Heart left ventricle (tissue), 16 donors: ENCODE measurements around the gene ADAMTS1. TPM values are rescaled to one million over a fixed set of nuclear protein-coding genes. Genes with fewer than 3 reads are reported as not detected.
A peak's percentile ranks its signal among the peaks of the same experiment; 100 is the strongest.

Experiments
- ATAC-seq, 4 donors: fragments of 200-7000 bp; cut with Tn5 transposase; one replicate each; pipeline ENCODE4 v1.9.1; 2020 to 2022; ENCODE audit warnings: moderate library complexity in 4 of 4, mild to moderate bottlenecking in 3 of 4, moderate number of reproducible peaks in 1 of 4
- DNase-seq, 5 donors: peaks; one replicate each; pipeline ENCODE4 v3.0.0-alpha.2; 2020
- H3K27ac ChIP-seq, 12 donors: fragments of 200-600 bp; sonication (generic) in 4 of 12; one replicate each; pipeline versions ENCODE4 v1.5.0 to v1.8.0; 2016 to 2022; ENCODE audit warnings: mild to moderate bottlenecking in 2 of 12
- H3K27me3 ChIP-seq, 9 donors: fragments of 200-600 bp; sonication (generic) in 2 of 9; one replicate each; pipeline versions ENCODE4 v1.5.1 to v1.8.0; 2016 to 2022; ENCODE audit warnings: mild to moderate bottlenecking in 3 of 9
- H3K36me3 ChIP-seq, 9 donors: fragments of 200-600 bp; sonication (generic) in 2 of 9; one replicate each; pipeline versions ENCODE4 v1.5.0 to v1.8.0; 2018 to 2022; ENCODE audit warnings: mild to moderate bottlenecking in 2 of 9
- H3K4me1 ChIP-seq, 12 donors: fragments of 200-600 bp; sonication (generic) in 4 of 12; one replicate each; pipeline versions ENCODE4 v1.5.0 to v1.8.0; 2016 to 2022; ENCODE audit warnings: mild to moderate bottlenecking in 3 of 12
- H3K4me3 ChIP-seq, 12 donors: fragments of 200-600 bp; sonication (generic) in 4 of 12; one replicate each; pipeline versions ENCODE4 v1.5.0 to v1.8.0; 2017 to 2022; ENCODE audit warnings: mild to moderate bottlenecking in 9 of 12, moderate library complexity in 4 of 12
- H3K9me3 ChIP-seq, 12 donors: fragments of 200-600 bp; sonication (generic) in 4 of 12; one replicate each; pipeline versions ENCODE4 v1.5.0 to v1.8.0; 2016 to 2022; ENCODE audit warnings: mild to moderate bottlenecking in 1 of 12
- CTCF ChIP-seq, 12 donors: fragments of 200-600 bp; sonication (generic) in 4 of 12; IDR thresholded peaks; one replicate each; pipeline versions ENCODE4 v1.5.0 to v1.8.0; 2018 to 2022; ENCODE audit warnings: antibody characterized with exemption in 12 of 12, mild to moderate bottlenecking in 5 of 12
- POLR2A ChIP-seq, 2 donors: fragments of 450-650 bp; IDR thresholded peaks; one replicate each; pipeline ENCODE4 v1.6.1; 2017; ENCODE audit warnings: antibody characterized with exemption in 2 of 2, mild to moderate bottlenecking in 2 of 2, moderate library complexity in 2 of 2
- WGBS, 4 donors: extraction: QIAGEN DNeasy Blood & Tissue Kit in 2 of 4; methylation state at CpG; one replicate each; pipeline versions ENCODE4 v1.1.5 to v1.1.7; 2013 to 2018; 5-methylcytosine and 5-hydroxymethylcytosine counted together
- intact Hi-C, 10 donors: fragments of 100-400 bp; cut with DNase I; formaldehyde crosslinking; loops; one replicate each; pipeline versions ENCODE4 v1.11.1 to v1.14.2; 2022
- polyA plus RNA-seq, 2 donors: library from polyadenylated mRNA; stranded (reverse); fragments of 200-250 nt; gene quantifications; one replicate each; pipeline ENCODE4 v1.2.3, GENCODE V29; 2013
- total RNA-seq, 9 donors: library from RNA; depleted of rRNA in 2 of 9; stranded (reverse); fragments of >200 nt in 2 of 9; fragmentation: NEBNext Ultra II Directional in 3 of 9; extraction: Animal tissue kit (Norgen Biotek cat#: 25700) in 3 of 9; gene quantifications; one replicate each; pipeline versions ENCODE4 v1.1.0 to v1.2.4, GENCODE V29; 2016 to 2023
- donor health status: ischemic (EF 13 %, LVEDD 7.1; RV severe dilation, severe dysfunction).
- donor health status: healthy with polysubstance abuse.
- donor health status: DM: no; HTN: yes; CAD: no.
- donor health status: DM: no; HTN: no; CAD: no.
- donor health status: ischemic (EF 25% LVEDD 6.9; RV normal size, moderate dysfunction).
- donor health status: ischemic (EF 25% LVEDD 5.7; RV mildly dilated, moderate dysfunction).
- donor health status: healthy.
- donor health status: DM: yes; HTN: yes; CAD: no.
- donor health status: ischemic (EF 35%, LVEDD 5.7; RV mildly dilated, moderate dysfunction).
- donor health status: nonischemic (EF 11% LVEDD 7.7; RV severe dilation, severe dysfunction).
- donor health status: DM: yes; HTN: yes; CAD: no.
- donor health status: PGD.
- donor health status: ischemic (EF 29% LVEDD 5.4; RV normal size, mild dysfunction).
- donor health status: nonischemic (EF 23%, LVEDD 6.1; RV moderate dilation, normal function).

Gene ADAMTS1
- total and polyA plus RNA-seq, 11 donors: 14.8 to 87.8 (median 60.7) TPM

GRCh38 chr21:26835714-26836265, 9.4 kb downstream of the ADAMTS1 start:
- Histone ChIP-seq H3K4me3 (no peak overlapping the region), H3K36me3 (peaks cover 6 to 53% (median 45%) of the 10 kb centered on the region in 9 donors), H3K27me3 (no peaks in the 10 kb centered on the region), H3K27ac (no peak overlapping the region), H3K4me1 (peaks cover 8 to 43% (median 38%) of the 10 kb centered on the region in 12 donors), H3K9me3 (no peaks in the 10 kb centered on the region)
- TF ChIP-seq POLR2A (IDR thresholded peaks at IDR 0.05): no peak
- no peak for TF ChIP-seq CTCF (IDR thresholded peaks at IDR 0.05)
- ATAC-seq: no peak
- intact Hi-C loops: no loop called here
- no peak for DNase-seq
- 39 to 86% (median 81%) methylated on average over 2 of the region's 2 CpGs for WGBS, 4 donors

GRCh38 chr21:26835027-26835713, 10.0 kb downstream of the ADAMTS1 start:
- peaks cover 2 to 37% (median 31%) of the 10 kb centered on the region in 12 donors for H3K4me1 ChIP-seq
- H3K4me3 ChIP-seq: no peak overlapping the region
- peak in 2 of 5 donors; percentile 29 to 33 for DNase-seq
- intact Hi-C loops: no loop called here
- H3K36me3 ChIP-seq: peaks cover 6 to 47% (median 39%) of the 10 kb centered on the region in 9 donors
- no peaks in the 10 kb centered on the region for H3K27me3 ChIP-seq
- TF ChIP-seq CTCF (IDR thresholded peaks at IDR 0.05) (no peak), POLR2A (IDR thresholded peaks at IDR 0.05) (no peak)
- 76 to 84% (median 83%) methylated on average over 7 of the region's 7 CpGs for WGBS, 4 donors
- H3K27ac ChIP-seq: no peak overlapping the region
- peak in 3 of 4 donors; percentile 3 to 36 (median 24) for ATAC-seq
- no peaks in the 10 kb centered on the region for H3K9me3 ChIP-seq

GRCh38 chr21:26834181-26834905, 10.9 kb downstream of the ADAMTS1 start:
- Histone ChIP-seq H3K27ac (peak overlapping the region in 1 of 12 donors; percentile 5), H3K4me3 (no peak overlapping the region), H3K36me3 (peaks cover 6 to 39% (median 31%) of the 10 kb centered on the region in 9 donors), H3K4me1 (peaks cover 0 to 28% (median 23%) of the 10 kb centered on the region in 12 donors), H3K9me3 (no peaks in the 10 kb centered on the region), H3K27me3 (no peaks in the 10 kb centered on the region)
- DNase-seq (no peak), ATAC-seq (no peak)
- peak in 5 of 12 donors; percentile 8 to 34 (median 27) for TF ChIP-seq CTCF (IDR thresholded peaks at IDR 0.05)
- no peak for TF ChIP-seq POLR2A (IDR thresholded peaks at IDR 0.05)
- intact Hi-C loops: loop anchor here in 2 of 10 donors (5.0 kb wide), 2 partner anchors 57 to 62 kb away; no protein-coding TSS in a partner anchor
- WGBS, 4 donors: 86 to 98% (median 89%) methylated on average over 2 of the region's 2 CpGs
